Activated CD8-positive, alpha-beta memory T cell treated with anti-CD3 and anti-CD28 coated beads for 1 hour (primary cell): ENCODE results near the gene BICDL1.
"Not testable (repeated sequence)": the region's sequence is repeated elsewhere in the genome, so short reads cannot be mapped to it uniquely, and the experiment has no call there.

Source experiments
- DNase-seq, 2 donors: peaks; one replicate each; pipeline ENCODE4 v3.0.0-alpha.2; 2020; ENCODE audit warnings: low read depth in 1 of 2; ENCODE audit errors: extremely low read depth in 1 of 2

BICDL1 gene

DNA sequence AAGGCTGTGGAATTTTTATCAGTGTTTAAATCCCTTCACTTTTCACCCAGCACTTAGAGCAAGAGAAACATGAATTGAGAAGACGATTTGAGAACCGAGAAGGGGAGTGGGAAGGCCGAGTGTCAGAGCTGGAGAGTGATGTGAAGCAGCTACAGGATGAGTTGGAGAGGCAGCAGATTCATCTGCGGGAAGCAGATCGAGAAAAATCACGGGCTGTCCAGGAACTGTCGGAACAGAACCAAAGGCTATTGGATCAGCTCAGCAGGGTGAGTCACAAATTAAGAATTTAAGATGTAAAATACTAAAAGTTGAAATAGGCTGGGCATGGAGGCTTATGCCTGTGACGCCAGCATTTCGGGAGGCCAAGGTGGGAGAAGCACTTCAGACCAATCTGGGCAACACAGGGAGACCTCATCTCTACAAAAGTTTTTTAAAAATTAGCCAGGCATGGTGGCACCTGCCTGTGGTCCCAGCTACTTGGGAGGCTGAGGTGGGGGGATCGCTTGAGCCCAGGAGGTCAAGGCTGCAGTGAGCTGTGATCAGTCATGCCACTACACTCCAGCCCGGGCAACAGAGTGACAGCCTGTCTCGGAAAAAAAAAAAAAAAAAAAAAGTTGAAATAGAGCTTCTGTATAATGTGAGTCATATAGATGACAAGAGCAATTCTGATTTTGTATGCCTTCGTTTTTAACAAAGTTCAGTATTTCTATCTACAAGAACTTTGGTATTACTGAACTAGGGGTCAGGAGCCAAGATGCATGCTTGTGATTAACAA is 9.6 kb downstream of the BICDL1 start:
- DNase-seq, result no peak

DNA sequence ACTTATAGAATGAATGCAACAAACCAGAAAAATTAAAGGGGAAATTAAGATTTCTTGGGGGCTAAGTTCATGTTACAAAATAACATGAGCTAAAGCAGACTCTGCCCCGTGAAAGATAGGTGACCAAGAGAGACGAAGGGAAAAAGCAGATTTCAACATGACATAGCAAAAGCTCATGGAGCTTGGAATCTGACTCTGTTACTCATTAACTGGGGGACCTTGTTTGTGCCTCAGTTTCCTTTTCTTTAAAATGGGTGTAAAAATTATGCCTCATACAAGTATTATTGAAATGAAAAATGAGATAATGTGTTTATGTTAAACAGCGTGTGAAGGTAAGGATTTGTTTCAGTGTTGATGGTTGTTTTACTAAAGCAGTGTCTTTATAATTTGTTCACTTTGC is 11.5 kb downstream of the BICDL1 start:
- DNase-seq, result no peak

DNA sequence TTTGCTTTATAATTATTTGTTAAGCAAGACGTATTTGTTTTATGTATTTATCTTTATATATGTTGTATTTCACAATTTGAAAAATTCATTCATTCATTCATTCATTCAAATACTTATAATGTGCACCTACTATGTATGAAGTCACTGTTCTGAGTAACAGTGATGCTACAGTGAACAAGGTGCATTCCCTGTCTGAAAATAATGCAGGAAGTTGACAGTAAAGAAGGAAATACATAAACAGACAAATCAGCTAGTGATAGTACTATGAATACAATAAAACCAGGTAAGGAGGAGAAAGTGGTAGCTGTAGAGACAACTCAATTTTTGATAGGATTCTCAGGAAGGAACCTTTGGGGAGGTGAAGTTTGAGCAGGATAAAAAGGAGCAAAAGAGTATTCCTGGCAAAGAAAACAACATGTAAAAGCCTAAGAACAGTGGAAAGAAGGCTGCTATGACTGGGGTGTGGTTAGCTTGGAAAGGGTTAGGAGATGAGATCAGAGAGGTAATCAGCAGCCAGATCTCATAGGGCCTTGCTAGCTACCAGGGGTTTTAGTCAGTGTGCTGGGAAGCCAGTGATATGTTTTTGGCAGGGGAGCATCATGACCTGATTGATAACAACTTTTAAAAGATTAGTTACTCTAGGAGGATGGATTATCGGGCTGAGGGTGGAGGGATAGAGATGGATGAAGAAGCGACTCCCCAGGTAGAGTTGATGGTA is 17.4 kb downstream of the BICDL1 start:
- DNase-seq, result no peak

DNA sequence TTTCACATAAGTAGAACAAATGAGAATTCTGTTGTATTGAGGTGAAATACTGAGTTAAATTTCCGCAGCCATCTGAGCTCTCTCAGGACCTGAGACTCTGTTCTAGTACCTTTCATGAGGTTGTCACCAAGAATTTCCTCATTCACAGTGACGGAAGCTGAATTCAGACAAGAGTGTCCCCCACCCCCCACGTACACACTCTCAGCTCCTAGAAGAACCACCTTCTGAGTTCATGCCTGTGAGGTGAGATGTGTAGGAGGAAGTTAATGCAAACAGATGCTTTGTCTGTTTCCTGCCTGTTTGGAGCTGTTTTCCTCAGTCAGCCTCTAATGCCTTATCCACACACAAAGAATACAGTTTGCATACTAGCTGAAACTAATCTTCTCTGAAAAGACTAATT is 18.2 kb downstream of the BICDL1 start:
- DNase-seq, result peak; percentile 27 to 54

DNA sequence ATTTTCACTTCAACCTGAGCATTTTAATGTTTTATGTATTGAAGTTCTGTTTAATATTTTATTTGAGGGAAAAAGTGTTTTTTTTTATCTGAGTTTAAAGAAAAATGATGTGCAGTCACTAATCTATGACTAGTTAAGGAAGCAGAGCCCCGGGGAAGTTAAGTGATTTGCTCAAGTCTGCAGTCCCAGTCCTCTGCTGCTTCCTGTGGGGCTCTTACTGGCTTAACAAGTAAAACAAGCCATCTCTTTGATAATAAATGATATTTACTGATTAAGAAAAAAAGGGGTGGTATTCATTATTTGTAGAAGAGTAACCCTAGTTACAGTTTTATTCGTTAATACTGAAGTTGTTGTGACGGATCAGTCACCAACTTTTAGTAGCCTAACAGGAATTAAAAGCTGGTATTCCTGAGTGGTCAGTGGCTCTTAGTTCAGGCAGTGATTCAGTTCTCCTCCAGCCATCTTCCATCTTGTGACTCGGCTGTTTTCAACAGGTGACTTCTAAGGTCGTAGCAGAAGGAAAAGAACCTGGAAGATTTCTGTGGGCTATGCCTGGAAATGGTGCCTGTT is 21.7 kb downstream of the BICDL1 start:
- no peak for DNase-seq

DNA sequence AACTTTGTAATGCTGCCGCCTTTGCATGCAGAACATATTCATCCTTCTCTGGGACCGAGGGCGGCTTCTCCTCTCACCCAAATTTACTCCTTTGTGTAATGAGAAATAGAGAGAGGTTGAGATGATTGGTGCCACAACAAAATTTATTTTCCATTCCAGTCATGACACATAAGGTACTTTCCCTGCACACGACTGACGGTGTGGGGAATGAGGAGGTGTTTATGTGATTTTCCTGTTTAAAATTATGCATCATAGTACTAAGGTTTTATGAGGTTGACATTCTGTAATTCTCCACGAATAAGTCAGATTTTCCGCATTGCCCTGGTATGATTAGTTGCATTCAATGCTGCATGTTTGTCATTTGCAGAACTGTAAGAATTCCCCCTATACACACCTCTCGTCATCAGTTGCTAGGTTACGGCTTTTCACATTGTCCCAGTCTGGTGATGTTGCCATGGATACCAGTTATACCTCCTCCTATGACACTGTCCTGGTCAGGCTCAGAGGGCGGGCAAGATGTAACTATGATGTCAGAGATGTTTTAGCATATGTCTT is 23.1 kb downstream of the BICDL1 start:
- peak; percentile 43 to 72 for DNase-seq

DNA sequence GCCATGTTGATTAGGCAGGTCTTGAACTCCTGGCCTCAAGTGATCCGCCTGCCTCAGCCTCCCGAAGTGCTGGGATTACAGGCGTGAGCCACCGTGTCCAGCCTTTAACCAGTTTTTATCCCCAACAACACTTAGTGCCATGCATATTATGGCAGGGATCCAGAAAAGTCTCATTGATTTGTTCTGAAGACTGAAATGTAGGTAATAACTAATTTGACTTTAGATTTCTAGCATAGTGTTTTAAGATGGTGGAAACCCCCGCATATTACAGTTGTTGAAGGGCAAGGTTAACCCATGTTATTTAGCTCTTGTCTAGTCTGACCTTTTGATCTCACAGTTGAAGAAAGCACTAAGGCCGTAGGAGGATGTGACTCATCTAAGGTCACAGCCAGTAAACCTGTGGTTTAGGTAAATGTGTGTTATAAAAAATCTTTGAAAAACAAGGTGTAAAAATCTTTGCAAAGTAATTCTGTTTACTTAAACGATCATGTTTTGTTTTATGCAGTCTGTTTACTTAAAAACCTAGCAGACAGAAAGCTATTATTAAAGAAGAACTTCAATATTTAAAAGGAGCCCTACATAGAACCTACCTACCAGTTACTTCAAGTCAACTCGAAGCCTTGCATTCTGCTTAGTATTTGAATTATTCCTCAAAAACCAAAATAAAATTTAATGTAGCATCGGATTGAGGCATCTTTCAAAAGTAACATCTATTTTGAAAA is 24.8 kb downstream of the BICDL1 start:
- DNase-seq, result no peak

DNA sequence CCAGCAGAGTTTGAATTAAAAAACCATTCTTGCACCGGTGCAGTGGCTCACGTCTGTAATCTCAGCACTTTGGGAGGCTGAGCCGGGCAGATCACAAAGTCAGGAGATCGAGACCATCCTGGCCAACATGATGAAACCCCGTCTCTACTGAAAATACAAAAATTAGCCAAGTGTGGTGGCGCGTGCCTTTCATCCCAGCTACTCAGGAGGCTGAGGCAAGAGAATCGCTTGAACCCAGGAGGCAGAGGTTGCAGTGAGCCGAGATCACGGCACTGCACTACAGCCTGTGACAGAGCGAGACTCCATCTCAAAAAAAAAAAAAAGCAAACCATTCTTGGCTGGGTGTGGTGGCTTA is 25.3 kb downstream of the BICDL1 start:
- not testable (repeated sequence) for DNase-seq

DNA sequence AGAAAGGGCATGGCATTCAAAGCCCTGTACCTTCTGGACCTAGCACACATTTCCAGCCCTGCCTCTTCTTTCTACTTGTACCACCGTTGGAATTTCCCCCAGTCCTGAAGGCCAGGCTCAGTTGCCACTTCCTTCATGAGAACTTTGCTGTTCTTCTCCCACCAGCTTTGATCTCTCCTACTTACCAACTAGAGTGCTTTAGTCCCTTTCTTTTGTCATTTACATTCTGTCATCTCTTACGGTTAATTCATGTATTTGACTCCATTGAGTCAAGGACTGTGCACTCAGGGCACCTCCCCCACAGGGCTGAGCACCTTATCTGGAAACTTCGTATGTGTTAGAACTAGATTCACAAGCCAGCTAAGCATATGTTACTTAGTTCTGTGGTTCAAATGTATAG is 26.3 kb downstream of the BICDL1 start:
- peak in 1 of 2 donors; percentile 11 for DNase-seq

DNA sequence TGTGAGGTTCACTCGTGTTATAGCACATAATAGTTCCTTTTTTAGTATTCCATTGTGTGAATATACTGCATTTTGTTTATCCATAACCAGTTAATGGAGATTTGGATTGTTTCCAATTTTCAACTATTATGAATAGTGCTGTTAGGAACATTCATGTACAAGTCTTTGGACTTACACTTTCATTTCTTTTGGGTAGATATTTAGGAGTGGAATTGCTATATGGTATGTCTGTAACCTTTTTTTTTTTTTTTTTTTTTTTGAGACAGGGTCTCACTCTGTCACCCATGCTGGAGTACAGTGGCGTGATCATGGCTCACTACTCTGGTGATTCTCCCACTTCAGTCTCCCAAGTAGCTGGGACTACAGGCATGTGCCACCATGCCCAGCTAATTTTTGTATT is 27.2 kb downstream of the BICDL1 start:
- not testable (repeated sequence) for DNase-seq

DNA sequence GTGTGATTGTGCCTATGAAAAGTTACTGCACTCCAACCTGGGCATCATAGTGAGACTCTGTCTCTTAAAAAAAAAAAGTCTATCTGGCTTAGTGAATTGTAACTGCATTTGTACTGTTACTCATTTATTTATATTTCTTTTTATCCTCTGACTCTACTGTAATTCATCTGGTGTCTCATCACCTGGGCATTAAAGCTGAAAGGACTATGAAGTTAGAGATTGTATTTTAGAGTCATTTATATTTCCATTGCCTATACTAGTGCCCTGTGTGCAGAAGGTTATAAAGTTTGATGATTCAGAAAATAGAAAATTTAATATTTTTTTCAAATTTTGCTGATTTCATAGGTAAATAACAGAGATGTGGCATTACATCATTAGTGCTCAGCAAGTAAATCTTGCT is 30.2 kb downstream of the BICDL1 start:
- DNase-seq, result no peak

DNA sequence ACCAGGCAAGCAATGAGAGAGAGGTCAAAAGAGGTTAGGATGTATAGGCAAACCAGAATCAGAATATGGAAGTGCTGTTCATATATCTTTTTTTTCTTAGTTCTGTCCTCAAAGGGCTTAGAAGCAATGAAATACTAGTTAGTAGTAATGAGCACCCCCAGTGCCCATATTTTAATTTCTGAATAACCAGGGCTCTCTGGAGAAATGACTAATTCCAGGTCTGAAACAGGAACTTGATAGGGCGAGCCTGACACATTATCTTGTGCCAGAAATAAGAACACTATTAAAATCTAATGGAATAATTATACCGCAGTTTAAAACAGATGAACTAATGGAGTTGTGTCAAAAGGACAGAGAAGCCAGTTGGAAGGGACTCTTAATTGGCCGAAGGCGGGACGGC is 30.9 kb downstream of the BICDL1 start:
- no peak for DNase-seq

DNA sequence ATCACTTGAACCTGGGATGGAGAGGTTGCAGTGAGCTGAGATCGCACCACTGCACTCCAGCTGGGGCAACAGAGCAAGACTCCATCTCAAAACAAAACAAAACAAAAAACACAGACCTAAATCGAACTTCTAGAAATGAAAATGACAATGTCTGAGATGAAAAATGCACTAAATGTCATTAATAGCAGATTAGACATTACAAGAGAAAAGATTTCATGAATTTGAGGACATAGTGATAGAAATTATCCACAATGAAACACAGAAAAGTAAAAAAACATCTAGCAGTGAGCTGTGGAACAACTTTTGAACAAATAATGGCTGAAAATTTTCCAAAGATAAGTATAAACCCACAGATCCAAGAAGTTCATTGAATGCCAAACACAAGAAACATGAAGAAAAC is 35.2 kb downstream of the BICDL1 start:
- no peak for DNase-seq

DNA sequence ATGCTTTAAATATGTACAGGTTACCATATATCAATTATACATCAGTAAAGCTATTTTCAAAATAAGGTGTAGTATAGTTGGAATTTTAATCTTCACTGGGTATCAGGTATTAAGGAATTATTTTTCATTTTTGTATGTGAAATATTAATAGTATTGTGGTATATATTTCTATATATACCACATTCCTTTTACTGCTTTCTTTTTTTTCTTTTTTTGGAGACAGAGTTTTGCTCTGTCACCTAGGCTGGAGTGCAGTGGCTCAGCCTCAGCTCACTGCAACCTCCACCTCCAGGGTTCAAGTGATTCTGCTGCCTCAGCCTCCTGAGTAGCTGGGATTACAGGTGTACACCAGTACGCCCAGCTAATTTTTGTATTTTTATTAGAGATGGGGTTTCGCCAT is 36.6 kb downstream of the BICDL1 start:
- no peak for DNase-seq

DNA sequence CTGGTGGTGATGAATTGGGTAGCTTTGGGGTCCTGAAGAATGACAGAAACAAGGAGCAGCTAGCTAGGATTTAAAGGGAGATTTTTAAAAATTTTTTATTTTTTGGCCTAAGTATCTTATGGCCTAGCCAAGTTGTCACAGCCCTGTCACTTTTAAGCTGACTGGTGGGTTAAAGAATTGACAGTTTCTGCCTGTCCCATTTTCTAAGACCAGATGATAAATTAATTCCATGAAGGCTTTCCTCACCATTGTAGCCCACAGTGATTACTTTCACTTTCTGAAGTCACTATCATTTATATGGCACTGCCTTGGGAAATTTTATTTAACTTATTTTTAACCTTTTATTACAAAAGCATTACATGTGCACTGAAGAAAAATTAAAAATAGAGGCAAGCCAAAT is 43.2 kb downstream of the BICDL1 start:
- no peak for DNase-seq

DNA sequence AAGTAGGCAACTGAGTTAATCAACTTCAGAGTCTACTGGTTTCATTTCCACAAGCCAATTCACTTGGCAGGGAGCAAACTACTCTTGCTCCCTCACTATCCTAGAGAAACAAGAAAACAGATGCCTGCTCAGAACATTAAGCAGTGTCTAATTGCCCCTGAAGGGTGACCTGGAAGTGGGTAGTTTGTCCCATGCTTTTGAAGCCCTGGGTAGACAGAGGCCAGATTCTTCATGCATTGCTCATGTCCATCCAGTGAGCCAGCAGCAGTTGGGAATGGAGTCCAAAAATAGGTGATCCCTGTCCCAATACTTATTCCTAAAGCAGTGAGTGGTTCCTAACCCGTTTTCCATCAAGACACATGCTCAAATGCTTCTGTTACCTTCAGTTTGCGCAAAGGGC is 48.8 kb downstream of the BICDL1 start:
- no peak for DNase-seq

DNA sequence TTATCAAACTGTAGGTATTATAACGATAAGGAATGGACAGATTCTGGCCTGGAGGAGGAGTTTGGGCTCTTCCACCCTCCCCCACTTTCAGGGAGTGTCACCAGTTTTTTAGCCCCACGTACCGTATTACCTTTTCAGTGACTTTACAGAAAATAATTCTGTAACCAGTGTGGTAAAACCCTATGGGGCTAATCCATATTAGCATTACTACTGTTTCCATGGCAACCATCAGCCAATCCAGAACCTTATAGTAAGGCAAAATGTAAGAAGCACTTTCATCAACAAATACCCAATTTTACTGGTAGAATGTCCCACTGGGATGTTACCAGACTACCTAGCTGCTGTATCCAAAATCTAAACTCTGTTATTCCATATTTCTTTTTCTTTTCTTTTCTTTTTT is 50.7 kb downstream of the BICDL1 start:
- DNase-seq, result no peak

DNA sequence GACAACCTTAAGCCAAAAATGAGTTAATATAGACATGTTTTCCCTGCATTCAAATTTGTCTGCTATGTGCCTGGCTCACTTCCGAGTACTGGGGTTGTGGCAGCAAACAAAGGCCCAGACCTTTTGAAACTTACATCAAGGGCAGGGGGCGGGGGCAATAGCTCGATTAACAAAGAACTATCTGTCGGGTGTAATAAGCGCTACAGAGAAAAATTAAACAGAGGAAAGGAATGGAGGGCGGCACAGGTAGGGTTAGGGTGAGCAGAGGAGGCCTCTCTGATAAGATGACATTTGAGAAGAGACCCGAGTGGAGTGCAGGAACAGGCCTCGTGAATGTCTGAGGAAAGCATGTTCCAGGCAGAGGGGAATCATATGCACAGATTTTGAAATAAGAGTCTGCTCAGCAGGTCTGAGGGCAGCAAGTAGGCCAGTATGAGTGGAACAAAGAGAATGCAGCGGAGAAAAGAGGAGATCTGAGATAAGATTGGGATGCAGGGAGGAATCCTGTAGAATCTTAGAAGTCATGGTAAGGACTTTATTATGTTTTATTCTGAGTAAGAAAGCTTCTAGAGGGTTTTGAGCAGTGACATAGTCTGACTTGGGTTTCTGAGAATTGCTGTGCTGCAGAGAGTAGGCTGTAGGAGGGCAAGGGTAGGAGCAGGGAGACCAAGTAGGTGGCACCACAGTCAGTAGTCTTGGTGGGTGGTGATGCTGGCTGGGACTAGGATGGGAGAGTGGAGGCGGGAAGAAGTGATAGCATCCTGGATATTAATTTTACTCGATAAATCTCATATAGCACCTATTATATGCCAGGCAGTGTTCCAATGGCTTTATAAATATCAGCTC is 52.6 kb downstream of the BICDL1 start:
- DNase-seq, result peak in 1 of 2 donors; percentile 13

DNA sequence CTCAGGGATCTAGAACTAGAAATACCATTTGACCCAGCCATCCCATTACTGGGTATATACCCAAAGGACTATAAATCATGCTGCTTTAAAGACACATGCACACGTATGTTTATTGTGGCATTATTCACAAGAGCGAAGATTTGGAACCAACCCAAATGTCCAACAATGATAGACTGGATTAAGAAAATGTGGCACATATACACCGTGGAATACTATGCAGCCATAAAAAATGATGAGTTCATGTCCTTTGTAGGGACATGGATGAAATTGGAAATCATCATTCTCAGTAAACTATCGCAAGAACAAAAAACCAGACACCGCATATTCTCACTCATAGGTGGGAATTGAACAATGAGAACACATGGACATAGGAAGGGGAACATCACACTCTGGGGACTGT is 56.3 kb downstream of the BICDL1 start:
- DNase-seq, result not testable (repeated sequence)

DNA sequence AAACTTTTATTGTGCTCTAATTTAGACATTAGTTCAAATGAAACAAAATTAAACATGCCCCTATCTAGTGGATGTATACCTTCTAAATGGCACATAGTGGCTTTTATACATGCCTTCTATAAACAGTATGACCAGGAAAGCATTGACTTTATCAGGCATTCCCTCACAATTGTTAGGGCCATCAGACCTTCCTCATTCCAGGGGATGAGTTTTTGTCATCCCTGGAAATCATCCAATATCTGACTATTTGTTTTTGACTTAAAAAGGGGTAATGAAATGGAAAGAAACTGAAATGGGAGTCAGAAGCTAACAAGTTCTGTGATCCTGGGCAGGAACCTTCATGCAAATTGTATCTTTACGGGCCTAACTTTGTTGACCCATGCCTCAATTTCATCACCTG is 58.0 kb downstream of the BICDL1 start:
- DNase-seq, result no peak
